DMS53 (cell line): Measurements from ENCODE around the gene AMD1.
"Not testable (repeated sequence)": the region's sequence is repeated elsewhere in the genome, so short reads cannot be mapped to it uniquely, and the experiment has no call there.

Source experiments
- DNase-seq: peaks from one replicate; lab custom pipeline; 2025; lab: John Stamatoyannopoulos, UW

Gene AMD1

DNA sequence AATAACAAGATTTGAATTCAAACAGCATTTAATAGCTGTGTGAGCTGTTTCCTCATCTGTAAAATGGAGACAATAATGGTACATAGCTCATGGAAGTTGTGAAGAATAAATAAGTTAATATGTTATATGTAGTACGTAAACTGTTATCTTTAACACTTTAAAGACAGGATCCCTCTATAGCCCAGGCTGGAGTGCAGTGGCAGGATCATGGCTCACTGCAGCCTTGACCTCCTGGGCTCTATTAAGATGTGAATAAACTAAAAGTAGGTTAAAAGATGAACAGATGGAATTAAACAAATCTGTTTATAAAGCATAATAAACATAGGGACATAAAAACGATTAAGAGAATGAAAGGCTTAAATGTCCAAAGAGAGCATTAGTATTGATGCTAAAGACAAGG, 3.0 kb downstream of the AMD1 start:
- DNase-seq, result no peak

DNA sequence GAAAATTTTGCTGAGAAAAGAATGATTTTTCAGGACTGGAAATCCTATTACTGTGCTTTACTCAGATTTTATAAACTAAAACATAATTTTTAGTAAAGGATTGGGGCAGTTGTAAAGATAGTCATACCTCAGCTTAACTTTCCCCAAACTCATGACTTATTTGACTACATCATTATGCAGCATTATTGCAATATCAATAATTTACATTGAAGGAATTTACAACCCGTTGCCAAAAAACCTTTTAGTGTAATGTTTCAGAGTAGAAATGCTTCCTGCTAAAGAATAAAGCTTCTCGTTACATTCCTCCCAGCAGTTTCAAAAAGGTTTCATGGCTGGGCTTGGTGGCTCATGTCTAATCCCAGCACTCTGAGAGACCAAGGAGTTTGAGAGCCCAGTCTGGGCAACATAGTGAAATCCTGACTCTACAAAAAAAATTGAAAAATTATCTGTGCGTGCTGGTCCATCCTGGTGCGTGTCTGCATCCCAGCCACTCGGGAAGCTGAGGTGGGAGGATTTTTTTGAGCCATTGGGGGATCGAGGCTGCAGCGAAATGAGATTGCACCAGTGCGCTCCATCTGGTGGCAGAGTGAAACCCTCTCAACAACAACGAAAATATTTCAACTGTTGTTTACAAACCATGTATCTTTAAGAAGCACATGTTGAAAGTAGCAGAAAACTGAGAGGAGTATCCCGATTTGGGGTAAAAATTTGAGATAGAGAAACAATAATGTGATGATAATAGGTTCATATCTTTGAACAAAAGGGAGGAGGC, 4.4 kb downstream of the AMD1 start:
- DNase-seq, result no peak

DNA sequence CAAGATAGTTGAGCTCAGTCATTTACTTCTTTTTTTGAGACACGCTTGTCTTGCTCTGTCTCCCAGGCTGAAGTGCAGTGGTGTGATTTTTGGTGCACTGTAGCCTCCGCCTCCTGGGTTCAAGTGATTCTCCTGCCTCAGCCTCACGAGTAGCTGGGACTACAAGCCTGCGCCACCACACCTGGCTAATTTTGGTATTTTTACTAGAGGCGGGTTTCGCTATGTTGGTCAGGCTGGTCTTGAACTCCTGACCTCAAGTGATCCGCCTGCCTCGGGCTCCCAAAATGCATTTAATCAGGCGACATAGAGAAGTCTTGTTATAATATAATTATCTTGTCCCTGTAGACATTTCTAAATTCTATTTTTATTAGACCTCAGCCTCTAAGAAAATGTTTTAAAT, 6.1 kb downstream of the AMD1 start:
- DNase-seq, result no peak

DNA sequence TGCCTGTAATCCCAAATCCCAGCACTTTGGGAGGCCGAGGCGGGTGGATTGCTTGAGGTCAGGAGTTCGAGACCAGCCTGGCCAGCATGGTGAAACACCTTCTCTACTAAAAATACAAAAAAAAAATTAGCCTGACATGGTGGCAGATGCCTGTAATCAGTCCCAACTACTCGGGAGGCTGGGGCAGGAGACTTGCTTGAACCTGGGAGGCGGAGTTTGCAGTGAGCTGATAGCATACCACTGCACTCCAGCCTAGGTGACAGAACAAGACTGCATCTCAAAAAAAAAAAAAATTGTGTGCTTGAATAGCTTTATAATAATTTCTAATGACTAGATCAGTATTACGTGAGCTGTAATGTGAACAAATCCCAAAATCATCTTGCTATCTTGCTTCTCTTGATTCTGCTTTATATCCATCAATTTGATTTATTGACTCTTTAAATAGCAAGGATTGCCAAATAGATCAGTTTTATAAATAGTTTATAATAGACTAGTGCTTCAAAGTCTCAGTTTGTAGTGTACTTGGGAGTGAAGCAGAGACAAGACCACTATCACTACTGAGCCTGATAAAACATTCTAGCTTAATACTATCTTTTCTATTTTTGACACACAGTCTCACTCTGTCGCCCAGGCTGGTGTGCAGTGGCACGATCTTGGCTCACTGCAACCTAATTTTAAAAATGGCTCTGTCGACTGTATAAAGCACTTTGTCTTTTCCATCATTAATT, 7.1 kb downstream of the AMD1 start:
- no peak for DNase-seq

DNA sequence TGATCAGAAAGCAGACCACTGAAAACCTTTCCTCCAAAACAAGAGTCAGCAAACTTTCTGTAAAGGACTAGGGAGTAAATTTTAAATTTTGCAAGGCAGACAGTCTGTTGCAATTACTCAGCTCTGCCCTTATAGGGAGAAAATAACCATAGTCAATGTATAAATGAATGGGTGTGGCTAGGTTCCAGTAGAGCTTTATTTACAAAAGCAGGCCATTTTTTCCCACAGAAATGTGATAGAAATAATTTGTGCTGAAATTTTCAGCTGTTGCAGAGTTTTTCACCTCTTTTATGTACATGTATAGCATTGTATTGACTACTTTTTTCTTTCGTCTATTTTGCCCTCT, 7.7 kb downstream of the AMD1 start:
- no peak for DNase-seq

DNA sequence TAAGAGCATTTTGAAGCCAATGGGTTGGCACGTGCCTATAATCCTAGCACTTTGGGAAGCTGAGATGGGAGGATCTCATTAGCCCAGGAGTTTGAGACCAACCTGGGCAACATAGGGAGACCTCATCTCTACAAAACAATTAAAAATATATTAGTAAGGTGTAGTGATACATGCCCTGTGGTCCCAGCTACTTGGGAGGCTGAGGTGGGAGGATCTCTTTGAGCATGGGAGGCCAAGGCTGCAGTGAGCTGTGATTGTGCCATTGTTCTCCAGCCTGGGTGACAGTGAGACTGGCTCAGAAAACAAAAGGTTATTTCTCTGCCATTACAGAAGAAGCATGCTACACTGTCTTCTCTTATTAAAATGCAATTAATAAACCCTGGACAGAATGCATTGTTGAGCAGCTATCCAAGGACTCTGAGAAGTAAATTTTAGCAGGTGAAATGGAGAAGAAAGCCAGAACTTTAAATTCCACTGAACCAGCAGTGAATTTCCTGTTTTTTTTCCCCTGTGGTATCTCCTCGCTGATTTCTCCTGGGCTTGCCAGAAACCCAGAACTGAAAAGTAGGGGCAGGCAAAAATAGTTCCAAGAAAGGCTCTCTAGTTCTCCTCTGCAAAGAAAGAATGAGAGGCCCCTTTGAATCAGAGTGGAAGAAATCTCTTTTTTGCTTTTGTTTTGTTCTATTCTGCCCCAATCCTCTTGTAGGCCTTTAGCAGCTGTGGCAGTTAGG, 8.4 kb downstream of the AMD1 start:
- no peak for DNase-seq

DNA sequence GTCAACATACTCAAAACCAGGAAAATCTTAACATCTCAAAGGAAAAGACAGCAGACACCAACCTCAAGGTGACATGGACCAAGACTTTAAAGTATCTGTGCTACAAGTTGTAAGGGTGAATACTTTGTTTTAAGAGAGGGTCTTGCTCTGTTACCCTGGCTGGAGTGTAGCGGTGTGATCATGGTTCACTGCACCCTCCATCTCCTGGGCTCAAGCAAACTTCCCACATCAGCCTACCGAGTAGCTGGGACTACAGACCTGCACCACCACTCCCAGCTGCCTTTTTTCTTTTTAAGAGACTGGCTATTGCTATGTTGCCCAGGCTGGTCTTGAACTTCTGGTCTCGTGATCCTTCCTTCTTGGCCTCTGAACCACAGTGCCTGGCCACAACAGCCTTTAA, 9.7 kb downstream of the AMD1 start:
- no peak for DNase-seq

DNA sequence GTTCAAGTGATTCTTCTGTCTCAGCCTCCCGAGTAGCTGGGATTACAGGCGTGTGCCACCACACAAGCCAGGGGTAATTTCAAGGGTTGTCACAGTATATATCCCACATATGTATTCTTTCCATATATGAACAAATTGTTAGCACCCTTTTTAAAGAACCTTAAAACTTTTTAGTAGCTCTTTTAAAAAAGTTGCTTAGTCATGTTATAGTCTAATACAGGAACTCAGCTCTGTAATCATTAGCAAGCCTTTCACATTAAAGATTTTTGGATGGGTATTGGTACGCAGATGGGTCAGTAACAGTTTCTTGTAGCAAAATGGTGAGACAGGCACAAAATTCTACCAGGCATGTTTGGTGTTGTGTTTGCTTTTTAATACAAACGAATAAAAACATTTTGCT, 10.9 kb downstream of the AMD1 start:
- no peak for DNase-seq

DNA sequence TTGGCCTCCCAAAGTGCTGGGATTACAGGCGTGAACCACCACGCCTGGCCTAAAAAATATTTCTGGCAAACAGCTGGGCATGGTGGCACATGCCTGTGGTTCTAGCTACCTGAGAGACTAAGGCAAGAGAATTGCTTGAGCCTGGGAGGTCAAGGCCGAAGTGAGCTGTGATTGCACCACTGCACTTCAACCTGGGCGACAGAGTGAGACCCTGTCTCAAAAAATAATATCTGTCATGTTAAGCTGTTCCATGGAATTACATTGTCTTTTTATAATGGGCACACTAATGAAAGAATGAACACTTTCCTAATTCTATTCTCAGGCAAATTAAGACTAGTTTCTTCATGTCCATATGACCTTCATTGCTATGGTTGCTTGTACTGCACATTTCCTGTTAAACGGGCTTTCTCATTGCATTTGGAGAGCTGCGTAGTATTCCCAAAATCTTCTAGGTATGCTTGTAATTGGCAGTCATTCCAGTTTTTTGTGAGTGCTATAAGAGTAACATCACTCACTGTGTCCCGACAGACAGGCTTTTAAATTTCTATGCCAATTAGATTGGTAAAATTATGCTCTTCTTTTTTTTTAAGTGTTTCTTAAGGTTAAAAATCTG, 12.1 kb downstream of the AMD1 start:
- DNase-seq, result no peak

DNA sequence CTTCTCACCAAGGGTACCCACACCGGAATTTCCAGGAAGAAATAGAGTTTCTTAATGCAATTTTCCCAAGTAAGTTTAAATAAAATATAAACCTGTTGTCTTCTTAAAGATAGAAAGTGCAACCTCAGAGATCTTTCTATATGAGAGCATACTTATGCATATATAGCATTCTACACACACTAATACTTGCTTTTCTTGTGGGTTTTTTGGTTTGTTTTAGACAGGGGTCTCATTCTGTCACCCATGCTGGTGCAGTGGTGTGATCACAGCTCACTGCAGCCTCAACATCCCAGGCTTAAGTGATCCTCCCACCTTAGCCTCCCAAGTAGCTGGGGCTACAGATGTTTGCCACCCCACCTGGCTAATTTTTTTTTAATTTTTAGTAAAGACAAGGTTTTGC, 15.7 kb downstream of the AMD1 start:
- no peak for DNase-seq

DNA sequence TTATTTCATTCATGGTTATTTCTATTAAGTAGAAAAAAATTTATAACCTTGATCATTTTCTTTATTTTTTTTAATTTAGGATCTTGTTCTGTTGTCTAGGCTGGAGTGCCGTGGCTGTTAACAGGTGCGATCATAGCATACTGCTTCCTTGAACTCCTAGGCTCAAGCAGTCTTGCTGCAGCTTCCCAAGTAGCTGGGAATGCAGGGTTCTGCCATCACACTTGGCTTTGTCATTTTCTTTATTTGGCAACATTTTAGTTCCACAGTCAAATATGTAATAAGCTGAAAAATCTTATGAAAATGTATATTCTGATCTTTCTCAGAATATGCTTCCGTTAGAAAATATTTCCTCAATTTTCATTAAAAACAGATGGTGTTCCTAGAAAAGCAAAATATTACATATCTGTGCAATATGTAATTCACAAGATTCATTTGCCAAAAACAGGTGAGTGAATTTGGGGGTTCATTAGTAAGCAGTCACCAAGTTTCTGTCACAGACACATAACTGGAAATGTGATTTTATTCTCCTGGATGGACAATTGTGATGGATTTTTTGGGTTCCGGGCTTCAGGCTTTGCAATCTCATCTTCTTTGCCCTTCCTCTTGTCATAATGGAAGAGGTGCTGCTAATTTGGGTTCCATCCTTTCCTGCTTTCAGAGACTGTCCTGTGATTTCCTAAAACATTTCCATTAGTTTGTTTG, 21.5 kb downstream of the AMD1 start:
- no peak for DNase-seq

DNA sequence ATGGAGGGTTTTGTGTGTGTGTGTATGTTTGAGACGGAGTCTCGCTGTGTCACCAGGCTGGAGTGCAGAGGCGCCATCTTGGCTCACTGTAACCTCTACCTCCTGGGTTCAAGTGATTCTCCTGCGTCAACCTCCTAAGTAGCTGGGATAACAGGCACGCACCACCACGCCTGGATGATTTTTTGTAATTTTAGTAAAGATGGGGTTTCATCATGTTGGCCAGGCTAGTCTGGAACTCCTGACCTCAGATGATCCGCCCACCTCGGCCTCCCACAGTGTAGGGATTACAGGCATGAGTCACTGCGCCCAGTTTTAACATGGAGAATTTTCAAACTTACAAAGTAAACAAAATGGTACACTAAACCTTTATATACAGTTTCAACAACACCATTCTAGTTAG, 22.8 kb downstream of the AMD1 start:
- no peak for DNase-seq

DNA sequence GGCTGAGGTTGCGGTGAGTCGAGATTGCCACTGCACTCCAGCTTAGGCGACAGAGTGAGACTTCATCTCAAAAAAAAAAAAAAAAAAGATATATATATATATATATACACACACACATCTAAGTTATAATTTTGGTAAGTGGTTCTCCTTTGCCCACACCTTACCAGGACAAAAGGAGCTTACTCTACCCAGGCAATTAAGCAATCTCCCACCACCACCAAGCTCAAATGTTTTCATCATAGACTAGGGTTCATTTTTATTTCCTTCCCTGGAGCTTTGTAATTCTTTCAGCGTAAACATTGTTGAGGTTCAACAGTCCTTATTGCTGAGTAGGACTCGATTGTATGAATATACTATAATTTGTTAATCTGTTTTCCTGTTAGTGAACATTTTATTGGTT, 23.5 kb downstream of the AMD1 start:
- DNase-seq, result no peak

DNA sequence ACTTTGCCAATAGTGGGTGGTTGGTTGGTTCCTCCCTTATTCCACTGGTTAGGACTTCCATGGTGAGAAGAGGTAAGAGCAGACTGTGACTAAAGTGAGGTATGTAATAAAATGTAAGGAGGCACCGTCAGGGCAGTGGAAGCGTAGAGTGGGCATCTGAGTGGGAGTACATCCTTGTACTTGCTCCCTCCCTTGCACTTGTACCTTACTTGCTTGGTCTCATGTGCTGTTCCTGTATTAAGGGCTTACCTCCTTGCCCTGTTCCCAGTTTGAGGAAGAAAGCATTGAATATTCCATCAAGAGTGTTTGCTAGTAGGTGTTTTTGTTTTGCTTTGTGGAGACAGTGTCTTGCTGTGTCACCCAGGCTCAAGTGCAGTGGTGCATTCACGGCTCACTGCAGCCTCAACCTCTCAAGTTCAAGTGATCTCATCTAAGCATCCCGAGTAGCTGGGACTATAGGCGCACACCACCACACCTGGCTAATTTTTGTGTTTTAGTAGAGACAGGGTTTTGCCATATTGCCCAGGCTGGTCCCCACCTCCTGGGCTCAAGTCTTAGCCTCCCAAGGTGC, 25.5 kb downstream of the AMD1 start:
- peak; percentile 77 for DNase-seq

DNA sequence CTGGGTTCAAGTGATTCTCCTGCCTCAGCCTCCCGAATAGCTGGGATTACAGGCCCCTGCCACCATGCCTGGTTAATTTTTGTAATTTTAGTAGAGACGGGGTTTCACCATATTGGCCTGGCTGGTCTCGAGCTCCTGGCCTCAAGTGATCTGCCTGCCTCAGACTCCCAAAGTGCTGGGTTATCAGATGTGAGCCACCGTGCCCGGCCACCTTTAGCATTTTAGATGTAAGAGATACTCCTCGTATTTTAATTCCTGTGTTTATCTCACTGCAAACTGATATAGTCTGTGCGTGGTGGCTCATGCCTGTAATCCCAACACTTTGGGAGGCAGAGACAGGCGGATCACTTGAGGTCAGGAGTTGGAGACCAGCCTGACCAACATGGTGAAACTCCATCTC, 27.0 kb downstream of the AMD1 start:
- not testable (repeated sequence) for DNase-seq

DNA sequence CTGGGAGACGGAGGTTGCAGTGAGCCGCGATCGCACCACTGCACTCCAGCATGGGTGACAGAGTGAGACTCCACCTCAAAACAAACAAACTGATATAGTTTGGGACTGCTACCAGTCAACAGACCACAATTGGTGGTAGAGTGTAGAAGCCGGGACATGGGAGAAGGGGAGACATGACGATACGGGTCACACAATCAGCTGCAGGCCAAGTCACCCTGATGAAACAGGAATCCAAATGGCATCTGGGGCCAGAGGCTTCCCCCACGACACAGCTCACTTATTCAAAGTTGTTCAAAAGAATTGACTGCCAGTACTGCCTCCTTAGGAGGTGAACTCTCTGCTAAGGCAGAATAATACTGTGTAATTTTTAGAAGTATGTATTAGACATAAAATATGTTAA, 27.5 kb downstream of the AMD1 start:
- DNase-seq, result no peak

DNA sequence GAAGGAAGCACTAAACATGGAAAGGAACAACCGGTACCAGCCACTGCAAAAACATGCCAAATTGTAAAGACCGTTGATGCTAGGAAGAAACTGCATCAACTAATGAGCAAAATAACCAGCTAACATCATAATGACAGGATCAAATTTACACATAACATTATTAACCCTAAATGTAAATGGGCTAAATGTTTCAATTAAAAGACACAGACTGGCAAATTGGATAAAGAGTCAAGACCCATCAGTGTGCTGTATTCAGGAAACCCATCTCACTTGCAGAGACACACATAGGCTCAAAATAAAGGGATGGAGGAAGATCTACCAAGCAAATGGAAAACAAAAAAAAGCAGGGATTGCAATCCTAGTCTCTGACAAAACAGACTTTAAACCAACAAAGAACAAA, 31.7 kb downstream of the AMD1 start:
- DNase-seq, result not testable (repeated sequence)

DNA sequence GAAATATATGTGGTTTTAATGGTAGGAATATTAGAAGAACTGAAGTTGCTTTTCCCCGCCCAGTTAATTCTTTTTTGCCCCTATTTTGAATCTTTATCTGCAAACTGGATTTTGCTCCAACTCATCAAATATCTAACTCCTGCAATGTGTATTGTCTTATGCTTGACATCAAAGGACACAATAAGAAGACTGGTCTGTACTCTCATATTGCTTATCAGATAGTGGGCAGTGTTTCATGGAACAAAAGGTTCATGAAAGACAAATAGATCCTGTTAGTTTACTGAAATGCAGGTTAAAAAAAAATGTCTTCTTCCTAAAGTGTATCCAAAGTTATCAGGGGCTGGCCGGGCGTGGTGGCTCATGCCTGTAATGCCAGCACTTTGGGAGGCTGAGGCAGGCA, 56.2 kb downstream of the AMD1 start:
- DNase-seq, result no peak

DNA sequence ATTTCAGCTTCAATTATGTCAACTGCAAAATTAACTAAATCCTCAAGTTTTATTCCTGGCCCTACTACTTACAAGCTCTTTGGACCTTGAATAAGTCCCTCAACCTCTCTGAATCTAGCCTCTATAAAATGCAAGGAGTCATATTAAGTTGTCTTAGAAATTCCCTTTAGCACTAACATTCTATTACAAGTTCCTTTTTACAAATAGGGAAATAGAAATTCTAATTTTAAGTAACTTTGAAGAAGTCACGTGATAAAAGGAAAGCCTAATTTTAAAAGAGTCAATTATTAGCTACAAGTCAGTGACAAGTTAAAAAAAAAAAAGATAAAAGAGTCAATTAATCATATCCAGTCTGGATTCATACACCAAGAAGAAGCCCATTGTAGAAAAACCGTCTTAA, 59.3 kb downstream of the AMD1 start:
- DNase-seq, result no peak

DNA sequence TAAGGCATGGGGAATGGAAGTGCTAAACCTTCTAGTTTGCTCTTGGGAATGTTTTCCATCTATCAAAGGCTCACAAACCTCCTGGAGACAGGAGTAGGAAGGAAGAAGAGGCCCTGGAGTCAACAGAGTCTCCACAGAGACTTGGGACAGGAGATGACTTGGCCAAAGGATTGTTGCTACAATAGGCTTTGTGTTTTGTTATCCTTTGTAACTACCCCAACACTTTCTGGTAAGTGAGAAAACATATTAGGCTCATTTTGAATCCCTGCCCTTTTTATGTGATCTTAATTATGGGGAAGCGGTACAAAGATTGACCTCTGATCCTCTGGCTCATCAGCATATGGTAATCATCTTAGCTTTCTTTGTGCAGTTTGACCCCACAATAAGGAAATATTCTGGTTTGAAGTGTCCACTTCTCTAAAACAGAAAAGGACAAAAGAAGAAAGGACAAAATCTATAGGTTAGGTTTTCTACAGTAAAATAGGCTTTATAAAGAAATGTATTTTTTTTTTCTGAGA, 59.9 kb downstream of the AMD1 start:
- DNase-seq, result no peak

DNA sequence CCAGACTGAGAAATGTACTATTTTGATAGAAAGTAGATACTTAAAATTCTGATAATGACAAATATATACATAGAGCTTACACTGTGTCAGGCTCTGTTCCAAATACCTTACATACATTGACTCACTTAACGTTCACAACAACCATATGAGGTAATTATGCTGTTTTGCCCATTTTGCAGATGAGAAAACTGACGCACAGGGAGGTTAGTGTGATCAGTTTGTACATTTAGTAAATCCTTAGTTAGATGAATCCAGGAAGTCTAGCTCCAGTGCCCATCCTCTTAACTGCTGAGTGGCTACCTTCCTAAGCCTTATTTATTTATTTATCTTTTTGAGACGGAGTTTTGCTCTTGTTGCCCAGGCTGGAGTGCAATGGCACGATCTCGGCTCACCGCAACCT, 60.6 kb downstream of the AMD1 start:
- no peak for DNase-seq

DNA sequence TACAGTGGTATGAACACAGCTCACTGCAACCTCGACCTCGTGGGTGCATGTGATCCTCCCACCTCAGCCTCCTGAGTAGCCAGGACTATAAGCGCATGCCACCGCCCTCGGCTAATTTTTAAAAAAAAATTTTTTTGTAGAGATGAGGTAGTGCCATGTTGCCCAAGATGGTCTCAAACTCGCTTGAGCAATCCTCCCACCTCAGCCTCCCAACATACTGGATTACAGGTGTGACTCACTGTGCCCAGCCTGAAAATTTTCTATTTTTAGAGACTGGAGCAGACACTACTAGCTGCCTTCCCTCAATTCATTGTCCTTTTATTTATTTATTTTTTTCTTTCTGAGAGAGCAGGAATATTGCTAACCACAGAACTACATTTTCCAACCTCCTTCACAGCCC, 63.6 kb downstream of the AMD1 start:
- DNase-seq, result no peak
